Measurements from ENCODE around the gene LBX1.

Gene LBX1

GRCh38 chr10:101241840-101242707, 12.8 kb upstream of the LBX1 start:
- DNase-seq (ENCODE audit: low read depth in 3 of 3) = no peak

GRCh38 chr10:101238732-101239105, 9.5 kb upstream of the LBX1 start:
- DNase-seq (ENCODE audit: low read depth in 3 of 3) = no peak

GRCh38 chr10:101237982-101238731, 8.9 kb upstream of the LBX1 start:
- DNase-seq (ENCODE audit: low read depth in 3 of 3) = no peak

GRCh38 chr10:101237081-101237981, 8.1 kb upstream of the LBX1 start:
- no peak for DNase-seq (ENCODE audit: low read depth in 3 of 3)

GRCh38 chr10:101236376-101237080, 7.3 kb upstream of the LBX1 start:
- no peak for DNase-seq (ENCODE audit: low read depth in 3 of 3)

GRCh38 chr10:101235766-101236165, 6.5 kb upstream of the LBX1 start:
- DNase-seq (ENCODE audit: low read depth in 3 of 3) = no peak

- DNase-seq (ENCODE audit: low read depth in 3 of 3) = no peak
Measured at GRCh38 chr10:101234333-101234732, 5.1 kb upstream of the LBX1 start.

- no peak for DNase-seq (ENCODE audit: low read depth in 3 of 3)
Measured at GRCh38 chr10:101233863-101234262, 4.6 kb upstream of the LBX1 start.

GRCh38 chr10:101233443-101233842, 4.2 kb upstream of the LBX1 start:
- no peak for DNase-seq (ENCODE audit: low read depth in 3 of 3)

GRCh38 chr10:101231912-101232689, 2.8 kb upstream of the LBX1 start:
- DNase-seq (ENCODE audit: low read depth in 3 of 3) = no peak

- DNase-seq (ENCODE audit: low read depth in 3 of 3) = no peak
Measured at GRCh38 chr10:101231092-101231491, 1.8 kb upstream of the LBX1 start.

- no peak for DNase-seq (ENCODE audit: low read depth in 3 of 3)
Measured at GRCh38 chr10:101230183-101230917, 1.1 kb upstream of the LBX1 start.

- no peak for DNase-seq (ENCODE audit: low read depth in 3 of 3)
Measured at GRCh38 chr10:101228966-101229265, 347 bp downstream of the LBX1 start.

- DNase-seq (ENCODE audit: low read depth in 3 of 3) = no peak
Measured at GRCh38 chr10:101228153-101228965, 904 bp downstream of the LBX1 start.

GRCh38 chr10:101227429-101228152, 1.7 kb downstream of the LBX1 start:
- DNase-seq (ENCODE audit: low read depth in 3 of 3) = no peak

GRCh38 chr10:101226491-101227428, 2.5 kb downstream of the LBX1 start:
- no peak for DNase-seq (ENCODE audit: low read depth in 3 of 3)

GRCh38 chr10:101225846-101226421, 3.3 kb downstream of the LBX1 start:
- DNase-seq (ENCODE audit: low read depth in 3 of 3) = no peak
